SK-N-SH (cell line): ENCODE data around the gene ITFG2.
A peak's percentile ranks its signal among the peaks of the same experiment; 100 is the strongest.

Source experiments
- EP300 ChIP-seq, 2 experiments: IDR thresholded peaks; 2 replicates each; pipeline versions ENCODE4 v1.4.0 to v1.6.1; 2012; ENCODE audit warnings: borderline replicate concordance in 1 of 2, low read depth in 1 of 2, low read length in 1 of 2
- FOSL2 ChIP-seq: IDR thresholded peaks from 2 replicates; pipeline ENCODE4 v1.4.0; 2012; ENCODE audit warnings: low read depth, mild to moderate bottlenecking, moderate library complexity, borderline replicate concordance
- FOXM1 ChIP-seq: IDR thresholded peaks from 2 replicates; pipeline ENCODE4 v1.4.0; 2012; ENCODE audit warnings: low read depth, mild to moderate bottlenecking
- MEF2A ChIP-seq: IDR thresholded peaks from 2 replicates; pipeline ENCODE4 v1.4.0; 2012; ENCODE audit warnings: low read depth, borderline replicate concordance
- POLR2AphosphoS5 ChIP-seq: IDR thresholded peaks from 2 replicates; pipeline ENCODE4 v1.6.1; 2012; ENCODE audit warnings: low read depth, low read length
- RAD21 ChIP-seq: IDR thresholded peaks from 2 replicates; pipeline ENCODE4 v1.6.1; 2012; ENCODE audit warnings: mild to moderate bottlenecking, low read length
- TF ChIP-seq, protein P1 (sequence below): fragments of 200-600 bp; sonication (generic); IDR thresholded peaks from 2 replicates; pipeline ENCODE4 v1.6.1; 2017; ENCODE audit warnings: antibody characterized with exemption, mild to moderate bottlenecking, moderate library complexity
- TF ChIP-seq, protein P2 (sequence below): fragments of 150-350 bp; IDR thresholded peaks from 2 replicates; pipeline ENCODE4 v1.6.1; 2017; ENCODE audit warnings: antibody characterized with exemption, low read length, low read depth, borderline replicate concordance

DNA sequence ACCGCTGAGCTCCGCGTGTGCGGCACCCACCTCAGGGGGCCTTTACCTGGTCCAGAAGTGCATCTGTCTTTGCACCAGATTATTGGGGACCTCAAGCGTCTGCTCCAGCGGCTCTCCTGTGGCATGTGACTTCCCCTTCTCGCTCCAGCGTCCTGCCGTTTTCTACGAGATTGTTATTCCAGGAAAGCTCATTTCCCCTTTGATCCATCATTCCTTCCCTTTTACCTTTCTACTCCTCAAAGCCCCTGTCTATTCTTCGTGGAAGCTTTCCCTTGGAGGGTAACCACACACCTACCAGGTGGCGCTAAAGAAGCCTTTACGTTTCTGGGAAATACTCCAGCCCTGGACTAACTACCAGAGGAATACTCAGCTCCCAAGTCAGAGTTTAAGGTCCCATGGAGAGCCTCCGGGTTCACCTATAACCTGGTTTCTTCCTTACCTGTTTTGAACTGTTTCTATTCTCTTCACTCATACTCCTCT is 16.2 kb upstream of the ITFG2 start:
- no peak for TF ChIP-seq FOSL2
- no peak for TF ChIP-seq MEF2A
- TF ChIP-seq, protein P1, sequence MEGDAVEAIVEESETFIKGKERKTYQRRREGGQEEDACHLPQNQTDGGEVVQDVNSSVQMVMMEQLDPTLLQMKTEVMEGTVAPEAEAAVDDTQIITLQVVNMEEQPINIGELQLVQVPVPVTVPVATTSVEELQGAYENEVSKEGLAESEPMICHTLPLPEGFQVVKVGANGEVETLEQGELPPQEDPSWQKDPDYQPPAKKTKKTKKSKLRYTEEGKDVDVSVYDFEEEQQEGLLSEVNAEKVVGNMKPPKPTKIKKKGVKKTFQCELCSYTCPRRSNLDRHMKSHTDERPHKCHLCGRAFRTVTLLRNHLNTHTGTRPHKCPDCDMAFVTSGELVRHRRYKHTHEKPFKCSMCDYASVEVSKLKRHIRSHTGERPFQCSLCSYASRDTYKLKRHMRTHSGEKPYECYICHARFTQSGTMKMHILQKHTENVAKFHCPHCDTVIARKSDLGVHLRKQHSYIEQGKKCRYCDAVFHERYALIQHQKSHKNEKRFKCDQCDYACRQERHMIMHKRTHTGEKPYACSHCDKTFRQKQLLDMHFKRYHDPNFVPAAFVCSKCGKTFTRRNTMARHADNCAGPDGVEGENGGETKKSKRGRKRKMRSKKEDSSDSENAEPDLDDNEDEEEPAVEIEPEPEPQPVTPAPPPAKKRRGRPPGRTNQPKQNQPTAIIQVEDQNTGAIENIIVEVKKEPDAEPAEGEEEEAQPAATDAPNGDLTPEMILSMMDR, result peak; percentile 20; the same call in 1 of the 2 replicates
- TF ChIP-seq EP300 (IDR thresholded peaks at IDR 0.05; ENCODE audit: borderline replicate concordance in 1 of 2, low read depth in 1 of 2, low read length in 1 of 2), result no peak
- TF ChIP-seq, protein P2, sequence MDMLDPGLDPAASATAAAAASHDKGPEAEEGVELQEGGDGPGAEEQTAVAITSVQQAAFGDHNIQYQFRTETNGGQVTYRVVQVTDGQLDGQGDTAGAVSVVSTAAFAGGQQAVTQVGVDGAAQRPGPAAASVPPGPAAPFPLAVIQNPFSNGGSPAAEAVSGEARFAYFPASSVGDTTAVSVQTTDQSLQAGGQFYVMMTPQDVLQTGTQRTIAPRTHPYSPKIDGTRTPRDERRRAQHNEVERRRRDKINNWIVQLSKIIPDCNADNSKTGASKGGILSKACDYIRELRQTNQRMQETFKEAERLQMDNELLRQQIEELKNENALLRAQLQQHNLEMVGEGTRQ, result no peak
- no peak for TF ChIP-seq POLR2AphosphoS5
- no peak for TF ChIP-seq RAD21
- TF ChIP-seq FOXM1, result no peak
